HG03378 (cell line): ENCODE data around the gene CACNB4.
"Not testable (repeated sequence)": the region's sequence is repeated elsewhere in the genome, so short reads cannot be mapped to it uniquely, and the experiment has no call there.

Experiments
- ATAC-seq: cut with Tn5 transposase; IDR thresholded peaks from one replicate; pipeline ENCODE4 v1.9.1; 2021; ENCODE audit warnings: mild to moderate bottlenecking, moderate library complexity; ENCODE audit not compliant: unreplicated experiment

The CACNB4 gene

GRCh38 chr2:151946899-151947812 is 151.7 kb downstream of the CACNB4 start:
- peak; percentile 74 for ATAC-seq

GRCh38 chr2:151946250-151946884 is 152.5 kb downstream of the CACNB4 start:
- no peak for ATAC-seq

GRCh38 chr2:151945602-151946001 is 153.2 kb downstream of the CACNB4 start:
- ATAC-seq: no peak

GRCh38 chr2:151945186-151945585 is 153.7 kb downstream of the CACNB4 start:
- no peak for ATAC-seq

GRCh38 chr2:151943461-151943860 is 155.4 kb downstream of the CACNB4 start:
- no peak for ATAC-seq

- not testable (repeated sequence) for ATAC-seq
Observed at GRCh38 chr2:151942540-151943205, 156.2 kb downstream of the CACNB4 start.

- ATAC-seq: no peak
Observed at GRCh38 chr2:151937966-151938365, 160.9 kb downstream of the CACNB4 start.

- no peak for ATAC-seq
Observed at GRCh38 chr2:151936626-151937025, 162.2 kb downstream of the CACNB4 start.

- no peak for ATAC-seq
Observed at GRCh38 chr2:151933266-151933804, 165.5 kb downstream of the CACNB4 start.

- no peak for ATAC-seq
Observed at GRCh38 chr2:151931756-151932155, 167.1 kb downstream of the CACNB4 start.

GRCh38 chr2:151931030-151931611 is 167.7 kb downstream of the CACNB4 start:
- no peak for ATAC-seq

- ATAC-seq: no peak
Observed at GRCh38 chr2:151930042-151930441, 168.8 kb downstream of the CACNB4 start.

GRCh38 chr2:151928380-151928779 is 170.5 kb downstream of the CACNB4 start:
- no peak for ATAC-seq

- no peak for ATAC-seq
Observed at GRCh38 chr2:151927501-151928221, 171.2 kb downstream of the CACNB4 start.

GRCh38 chr2:151922845-151923666 is 175.8 kb downstream of the CACNB4 start:
- no peak for ATAC-seq

GRCh38 chr2:151919786-151920185 is 179.1 kb downstream of the CACNB4 start:
- no peak for ATAC-seq

GRCh38 chr2:151918308-151918707 is 180.5 kb downstream of the CACNB4 start:
- peak; percentile 59 for ATAC-seq

- ATAC-seq: no peak
Observed at GRCh38 chr2:151916632-151917031, 182.2 kb downstream of the CACNB4 start.

- not testable (repeated sequence) for ATAC-seq
Observed at GRCh38 chr2:151915629-151916025, 183.2 kb downstream of the CACNB4 start.
